Mucosa of descending colon (tissue), 3 donors: Measurements from ENCODE around the gene DSCAM. TPM values are rescaled to one million over a fixed set of nuclear protein-coding genes. Genes with fewer than 3 reads are reported as not detected.

ENCODE experiments used
- ATAC-seq: fragments of 200-7000 bp; cut with Tn5 transposase; one replicate; pipeline ENCODE4 v1.9.1; 2020; ENCODE audit warnings: mild to moderate bottlenecking, moderate library complexity
- DNase-seq, 3 donors: peaks; one replicate each; pipeline ENCODE4 v3.0.0-alpha.2; 2020
- H3K36me3 ChIP-seq: fragments of 200-600 bp; one replicate; pipeline ENCODE4 v1.8.0; 2021; ENCODE audit warnings: low read depth, mild to moderate bottlenecking
- H3K4me1 ChIP-seq: fragments of 200-600 bp; one replicate; pipeline ENCODE4 v1.8.0; 2021; ENCODE audit warnings: low read depth, mild to moderate bottlenecking
- H3K4me3 ChIP-seq: fragments of 200-600 bp; one replicate; pipeline ENCODE4 v1.8.0; 2021; ENCODE audit warnings: mild to moderate bottlenecking
- H3K9me3 ChIP-seq: fragments of 200-600 bp; one replicate; pipeline ENCODE4 v1.8.0; 2021; ENCODE audit warnings: mild to moderate bottlenecking
- CTCF ChIP-seq: fragments of 200-600 bp; IDR thresholded peaks from one replicate; pipeline ENCODE4 v1.8.0; 2022; ENCODE audit warnings: antibody characterized with exemption, mild to moderate bottlenecking
- intact Hi-C, 2 donors: fragments of 100-400 bp; cut with DNase I in 1 of 2; cut with micrococcal nuclease in 1 of 2; formaldehyde crosslinking; loops; one replicate each; pipeline versions ENCODE4 v1.11.0 to v1.11.1; 2022; cut with DNase I, micrococcal nuclease
- total RNA-seq, 3 donors: library from RNA; stranded (reverse); fragmentation: NEBNext Ultra II Directional in 2 of 3; extraction: Animal tissue kit (Norgen Biotek cat#: 25700) in 2 of 3; gene quantifications; one replicate each; pipeline versions ENCODE4 v1.2.1 to v1.2.4, GENCODE V29; 2021 to 2023
- donor health status: DM: no; HTN: no; CAD: no; lungs with moderate emphysema.
- donor health status: DM: no; HTN: no; CAD: no.
- donor health status: DM: no; HTN: yes; CAD: no.

DSCAM gene
- total RNA-seq, 3 donors from 2014 or later = 0.35 TPM; not detected in 2

DNA sequence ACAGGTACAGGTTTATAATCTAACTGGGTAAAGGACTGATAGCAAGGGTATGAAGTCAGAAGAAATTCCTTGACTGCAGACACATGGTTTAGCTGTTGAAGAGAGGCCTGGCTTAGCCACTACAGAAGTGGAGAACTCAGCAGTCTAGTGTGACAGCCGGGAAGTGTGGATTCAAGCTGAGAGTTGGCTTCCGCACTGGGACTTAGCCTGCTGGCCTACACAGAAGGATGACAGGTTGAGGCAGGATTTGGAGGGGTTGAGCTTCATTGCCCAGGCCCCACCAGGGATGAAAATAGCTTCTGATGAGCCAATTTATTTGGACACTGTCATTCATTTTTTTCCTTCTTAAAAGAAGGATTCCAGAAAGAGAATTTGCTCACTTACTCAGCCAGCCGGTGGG lies 695.3 kb downstream of the DSCAM start:
- no peak for DNase-seq
- no peaks in the 10 kb centered on the region for H3K9me3 ChIP-seq
- no peak for TF ChIP-seq CTCF
- no peak for ATAC-seq
- no peaks in the 10 kb centered on the region for H3K4me1 ChIP-seq
- H3K4me3 ChIP-seq = no peak overlapping the region
- no peaks in the 10 kb centered on the region for H3K36me3 ChIP-seq
- intact Hi-C loops = no loop called here

- DNase-seq (no peak), ATAC-seq (no peak)
- Histone ChIP-seq H3K4me1 (no peaks in the 10 kb centered on the region), H3K36me3 (no peaks in the 10 kb centered on the region), H3K9me3 (no peaks in the 10 kb centered on the region), H3K4me3 (no peak overlapping the region)
- TF ChIP-seq CTCF = no peak
- intact Hi-C loops = loop anchor here (10.0 kb wide), 1 partner anchor 238 kb away; no protein-coding TSS in a partner anchor
Observed at GRCh38 chr21:40146216-40146837, 700.6 kb downstream of the DSCAM start.

- intact Hi-C loops = loop anchor here (5.0 to 10.0 kb wide), 2 partner anchors 241 to 928 kb away; no protein-coding TSS in a partner anchor
- no peak overlapping the region for H3K4me3 ChIP-seq
- H3K36me3 ChIP-seq = no peaks in the 10 kb centered on the region
- peak; percentile 59 for TF ChIP-seq CTCF
- no peaks in the 10 kb centered on the region for H3K9me3 ChIP-seq
- no peaks in the 10 kb centered on the region for H3K4me1 ChIP-seq
- ATAC-seq (peak; percentile 50), DNase-seq (peak in 2 of 3 donors; percentile 39 to 67)
Observed at GRCh38 chr21:40143822-40144525, 703.0 kb downstream of the DSCAM start.

- Histone ChIP-seq H3K36me3 (no peaks in the 10 kb centered on the region), H3K9me3 (no peaks in the 10 kb centered on the region), H3K4me1 (no peaks in the 10 kb centered on the region), H3K4me3 (no peak overlapping the region)
- DNase-seq = no peak
- intact Hi-C loops = loop anchor here (5.0 to 10.0 kb wide), 2 partner anchors 243 to 931 kb away; no protein-coding TSS in a partner anchor
- no peak for TF ChIP-seq CTCF
- no peak for ATAC-seq
Observed at GRCh38 chr21:40141621-40142020, 705.3 kb downstream of the DSCAM start.

DNA sequence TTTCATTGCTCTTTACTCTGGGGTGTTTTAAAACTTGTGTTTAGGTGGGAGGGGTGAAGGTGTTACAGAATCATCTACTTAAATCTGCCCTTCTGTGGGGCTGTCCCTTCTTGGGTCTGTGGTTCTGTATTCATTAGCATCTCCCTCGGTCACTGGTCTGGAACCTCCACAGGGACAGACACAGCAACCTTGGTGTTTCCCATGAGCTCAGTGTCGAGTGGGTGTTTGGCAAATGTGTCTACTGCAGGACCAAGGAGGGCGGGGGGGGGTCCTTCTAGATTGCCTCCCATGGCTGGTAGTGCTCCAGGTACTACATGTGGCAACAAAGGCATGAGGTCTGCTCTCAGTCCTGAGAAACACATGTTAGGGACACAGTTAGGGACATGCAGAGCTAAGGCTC lies 706.3 kb downstream of the DSCAM start:
- no peak for TF ChIP-seq CTCF
- Histone ChIP-seq H3K9me3 (no peaks in the 10 kb centered on the region), H3K36me3 (no peaks in the 10 kb centered on the region), H3K4me3 (no peak overlapping the region), H3K4me1 (no peaks in the 10 kb centered on the region)
- intact Hi-C loops = loop anchor here (5.0 to 10.0 kb wide), 2 partner anchors 244 to 932 kb away; no protein-coding TSS in a partner anchor
- DNase-seq = no peak
- ATAC-seq = no peak
